GM18873 (cell line): ENCODE results near the gene MRPS26.
"Not testable (repeated sequence)": the region's sequence is repeated elsewhere in the genome, so short reads cannot be mapped to it uniquely, and the experiment has no call there.

Experiments used
- ATAC-seq: cut with Tn5 transposase; IDR thresholded peaks from one replicate; pipeline ENCODE4 v1.9.1; 2021; ENCODE audit warnings: mild to moderate bottlenecking, moderate library complexity, moderate number of reproducible peaks; ENCODE audit not compliant: unreplicated experiment, low FRiP score

The MRPS26 gene

DNA sequence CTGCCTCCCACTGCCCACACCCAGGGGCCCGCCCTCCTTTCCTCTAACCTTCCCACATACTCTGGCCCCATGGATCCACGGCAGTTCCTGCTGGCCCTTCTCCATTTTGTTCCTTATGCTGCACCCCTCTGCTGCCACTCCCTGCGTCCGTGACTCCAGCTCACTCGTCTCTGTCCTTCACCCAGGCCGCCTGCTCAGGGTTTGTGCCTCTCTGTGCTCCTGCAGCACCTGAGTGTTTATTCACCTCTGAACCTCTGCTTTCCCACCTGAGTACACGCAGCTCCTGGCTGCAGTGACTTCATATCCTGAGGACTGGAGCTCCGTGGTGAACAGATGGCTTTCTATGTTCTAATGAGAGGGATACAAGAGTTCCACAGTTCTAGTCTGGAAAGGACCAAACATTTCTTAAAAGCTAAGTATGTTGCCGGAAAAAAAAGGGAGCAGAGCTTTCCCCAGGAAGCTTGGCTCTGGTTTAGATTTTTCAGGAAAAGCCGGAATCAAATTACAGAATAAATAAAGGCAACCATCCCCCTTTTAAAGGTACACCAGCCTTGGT lies 3.9 kb upstream of the MRPS26 start:
- ATAC-seq, result no peak

DNA sequence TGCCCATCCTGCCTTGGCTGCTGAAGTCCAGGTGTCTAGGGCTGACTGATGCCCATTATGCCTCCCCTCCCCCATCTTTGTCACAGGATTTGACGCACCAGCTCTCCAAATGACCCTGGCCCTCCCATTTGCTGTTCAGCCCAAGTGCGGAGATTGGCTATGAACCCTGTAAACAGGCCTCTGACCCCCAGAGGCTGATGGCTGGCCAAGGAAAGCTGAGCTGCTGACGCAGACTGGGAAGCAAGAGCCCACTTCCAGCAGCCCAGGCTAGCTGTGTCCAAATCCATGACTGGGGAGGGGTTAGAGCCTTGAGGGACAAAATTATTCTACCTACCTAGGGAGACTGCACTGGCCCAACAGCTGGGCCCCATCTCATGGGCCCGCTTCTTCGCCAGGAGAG lies 3.2 kb upstream of the MRPS26 start:
- no peak for ATAC-seq

DNA sequence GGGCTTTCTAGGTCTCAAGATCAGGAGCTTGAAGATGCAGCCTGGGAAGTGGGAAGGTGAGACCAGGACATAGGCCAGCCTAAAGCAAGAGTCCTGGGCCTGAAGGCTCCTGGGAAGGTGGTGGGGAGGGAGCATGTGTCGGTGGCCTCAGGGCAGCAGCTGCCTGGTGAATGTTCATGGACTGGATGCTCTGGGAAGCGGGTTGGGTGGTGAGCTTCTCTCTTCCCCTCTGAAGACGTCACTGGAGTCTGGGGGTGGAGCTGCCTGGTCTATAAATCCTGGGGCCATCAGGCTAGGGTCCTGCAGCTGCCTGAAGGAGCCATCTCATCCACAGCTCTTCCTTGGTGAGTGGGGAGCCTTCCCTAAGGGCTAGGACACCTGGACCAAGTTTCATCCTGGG lies 2.5 kb upstream of the MRPS26 start, which contains the start of gene GNRH2:
Gene GNRH2, plus strand, starts transcription at position 301 of the 400 bp plus-strand sequence. CDS start 793 bp downstream, outside the sequence.
- ATAC-seq, result no peak

DNA sequence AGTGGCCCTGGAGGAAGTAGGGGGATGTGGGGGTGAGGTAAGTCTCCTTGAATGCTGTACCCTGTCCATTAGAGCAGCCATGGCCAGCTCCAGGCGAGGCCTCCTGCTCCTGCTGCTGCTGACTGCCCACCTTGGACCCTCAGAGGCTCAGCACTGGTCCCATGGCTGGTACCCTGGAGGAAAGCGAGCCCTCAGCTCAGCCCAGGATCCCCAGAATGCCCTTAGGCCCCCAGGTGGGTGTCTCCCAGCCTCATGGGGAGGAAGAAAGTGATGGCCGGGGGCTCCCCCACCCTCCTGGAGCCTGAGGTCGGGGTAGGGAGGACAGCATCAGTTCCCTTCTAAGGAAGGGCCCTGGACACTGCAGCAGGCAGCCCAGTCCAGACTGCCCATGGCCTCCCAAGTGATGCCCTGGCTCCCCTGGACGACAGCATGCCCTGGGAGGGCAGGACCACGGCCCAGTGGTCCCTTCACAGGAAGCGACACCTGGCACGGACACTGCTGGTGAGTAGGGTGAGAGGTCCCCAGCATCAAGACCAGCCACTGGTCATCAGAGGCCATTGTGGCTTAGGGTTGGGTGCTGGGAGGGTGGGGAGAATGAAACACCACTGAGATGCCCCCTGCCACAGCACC lies 1.4 kb upstream of the MRPS26 start:
- no peak for ATAC-seq

DNA sequence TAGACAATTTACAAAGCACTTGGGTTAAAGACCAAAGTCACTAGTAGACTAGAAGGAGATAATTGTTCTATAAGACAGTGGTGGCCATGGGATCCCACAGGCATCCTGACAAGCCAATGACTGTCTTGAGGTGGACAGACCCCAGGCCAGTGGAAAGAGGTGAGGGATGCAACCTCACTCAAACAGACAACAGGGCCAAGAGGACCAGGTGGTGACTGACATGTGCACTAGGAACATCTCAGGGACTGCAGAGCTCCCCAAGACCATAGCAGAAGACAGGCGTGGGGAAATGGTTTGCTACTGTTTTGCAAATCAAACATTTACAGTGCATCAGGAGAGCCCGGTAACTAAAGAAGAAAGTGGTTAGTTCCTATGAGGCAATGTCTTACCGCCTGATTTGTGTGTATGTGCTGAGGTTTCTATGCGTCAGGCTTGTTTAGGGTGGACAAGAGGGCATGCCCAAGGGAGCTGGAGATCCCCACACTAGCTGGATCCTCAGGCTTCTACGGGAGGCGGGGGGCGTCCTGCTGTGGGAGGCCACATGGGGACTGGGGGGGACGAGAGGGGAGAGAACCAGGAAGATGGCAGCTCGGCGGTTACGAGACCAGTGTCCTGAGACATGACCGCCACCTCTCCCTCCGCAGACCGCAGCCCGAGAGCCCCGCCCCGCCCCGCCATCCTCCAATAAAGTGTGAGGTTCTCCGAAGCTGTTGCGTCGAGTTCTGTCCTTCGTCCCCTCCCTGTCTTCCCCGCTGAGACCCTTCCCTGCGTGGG lies 623 bp upstream of the MRPS26 start:
- peak; percentile 30 for ATAC-seq

DNA sequence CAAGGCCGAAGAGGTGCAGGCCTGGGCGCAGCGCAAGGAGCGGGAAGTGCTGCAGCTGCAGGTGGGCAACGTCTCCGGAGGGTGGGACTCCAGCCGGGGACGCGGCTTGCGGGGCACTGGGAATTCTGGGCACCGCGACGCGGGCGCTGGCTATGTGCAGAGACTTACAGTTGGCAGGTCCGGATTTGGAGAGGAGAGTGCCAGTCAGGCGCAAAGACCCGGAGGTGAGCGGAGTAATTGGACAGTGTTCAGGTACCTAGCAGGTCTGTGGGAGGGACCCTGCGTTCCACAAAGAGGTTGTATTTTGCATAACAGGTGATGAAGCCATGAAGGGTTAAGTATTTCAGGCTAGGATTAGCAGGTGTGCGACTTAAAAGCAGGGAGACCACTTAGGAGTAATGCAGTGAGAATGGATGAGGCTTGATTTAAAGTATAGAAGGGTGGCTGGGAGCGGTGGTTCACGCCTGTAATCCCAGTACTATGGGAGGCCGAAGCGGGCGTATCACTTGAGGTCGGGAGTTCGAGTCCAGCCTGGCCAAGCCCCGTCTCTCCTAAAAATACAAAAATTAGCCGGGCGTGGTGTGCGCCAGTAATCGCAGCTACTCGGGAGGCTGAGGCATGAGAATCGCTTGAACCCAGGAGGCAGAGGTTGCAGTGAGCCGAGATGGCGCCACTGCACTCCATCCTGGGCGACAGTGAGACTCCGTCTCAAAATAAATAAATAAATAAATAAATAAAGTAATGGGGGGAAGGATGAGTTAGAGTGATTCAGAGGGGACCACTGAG lies 1.0 kb downstream of the MRPS26 start:
- peak; percentile 1 for ATAC-seq

DNA sequence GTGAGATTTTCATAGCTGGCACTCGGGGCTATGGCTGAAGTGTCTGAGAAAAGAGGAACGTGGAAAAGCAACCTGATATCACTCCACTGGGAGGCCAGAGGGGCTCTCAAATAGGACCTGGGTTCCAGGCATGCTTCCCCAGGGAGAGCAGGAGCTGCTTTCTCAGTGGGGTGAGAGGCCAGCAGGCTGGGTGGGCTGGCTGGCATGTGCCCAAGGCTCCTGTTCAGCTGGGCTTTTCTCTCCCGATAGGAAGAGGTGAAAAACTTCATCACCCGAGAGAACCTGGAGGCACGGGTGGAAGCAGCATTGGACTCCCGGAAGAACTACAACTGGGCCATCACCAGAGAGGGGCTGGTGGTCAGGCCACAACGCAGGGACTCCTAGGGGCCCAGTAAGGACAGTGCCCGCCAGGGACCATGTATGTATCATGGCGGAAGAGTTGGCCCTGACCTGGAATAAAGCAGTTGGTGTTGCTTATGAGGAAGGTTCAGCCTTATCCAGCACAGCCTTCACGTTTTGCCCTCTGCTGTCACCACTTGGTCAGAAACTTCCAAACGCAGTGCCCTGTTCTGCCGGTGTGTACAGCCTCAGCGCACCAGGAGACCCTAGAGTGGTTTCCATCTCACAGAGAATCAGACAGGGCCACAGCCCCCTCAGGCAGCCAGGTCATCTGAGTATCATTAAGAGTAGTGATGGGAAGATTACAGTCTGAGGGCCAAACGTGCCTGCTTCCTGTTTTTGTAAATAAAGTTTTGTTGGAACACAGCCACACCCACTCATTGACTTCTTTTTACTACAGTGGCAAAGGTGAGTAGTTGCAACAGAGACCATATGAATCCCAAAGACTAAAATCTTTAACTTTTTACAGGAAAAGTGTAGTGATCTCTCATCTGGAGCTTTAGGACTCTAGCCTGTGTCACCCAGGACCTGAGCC lies 1.9 kb downstream of the MRPS26 start:
- ATAC-seq, result no peak

DNA sequence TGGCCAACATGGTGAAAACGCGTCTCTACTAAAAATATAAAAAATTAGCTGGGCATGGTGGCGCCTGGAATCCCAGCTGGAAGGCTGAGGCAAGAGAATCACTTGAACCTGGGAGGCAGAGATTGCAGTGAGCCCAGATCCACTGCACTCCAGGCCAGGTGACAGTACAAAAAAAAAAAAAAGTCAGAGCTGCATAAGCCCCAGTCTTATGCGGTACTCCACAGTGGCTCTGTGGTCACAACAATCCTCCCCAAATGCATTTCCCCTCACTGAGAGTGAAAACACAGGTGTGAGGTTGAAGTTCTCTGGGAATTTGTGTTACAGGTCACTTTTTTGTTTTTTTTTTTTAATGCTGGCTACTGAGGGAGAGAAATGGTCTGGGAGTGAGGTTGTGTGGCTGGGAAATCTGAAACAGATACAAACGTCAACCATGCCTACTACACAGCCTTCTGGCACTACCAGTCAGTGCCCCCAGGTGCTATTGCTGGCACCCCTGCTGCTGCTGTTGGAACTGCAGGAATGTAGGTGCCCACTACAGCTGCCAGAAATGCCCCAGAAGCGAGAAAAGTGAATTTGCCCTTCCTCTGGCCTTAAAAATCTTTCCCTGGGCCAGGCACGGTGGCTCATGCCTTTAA lies 5.7 kb downstream of the MRPS26 start:
- no peak for ATAC-seq

DNA sequence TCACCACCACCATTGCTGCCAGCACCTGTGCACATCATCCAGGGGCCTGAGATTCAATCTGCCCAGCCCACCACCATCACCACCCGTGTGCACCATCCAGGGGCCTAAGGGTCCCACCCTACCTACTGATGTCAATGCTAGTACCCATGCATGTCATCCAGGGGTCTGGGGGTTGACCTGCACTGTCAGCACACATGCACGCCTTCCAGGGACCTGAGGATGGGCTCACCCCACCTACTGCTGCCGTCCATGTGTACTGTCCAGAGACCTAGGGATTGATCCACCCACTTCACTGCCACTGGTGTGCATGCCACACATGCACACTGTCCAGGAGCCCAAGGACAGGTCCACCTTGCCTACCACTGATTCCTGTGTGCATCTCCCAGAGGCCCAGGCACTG lies 13.6 kb downstream of the MRPS26 start:
- no peak for ATAC-seq

DNA sequence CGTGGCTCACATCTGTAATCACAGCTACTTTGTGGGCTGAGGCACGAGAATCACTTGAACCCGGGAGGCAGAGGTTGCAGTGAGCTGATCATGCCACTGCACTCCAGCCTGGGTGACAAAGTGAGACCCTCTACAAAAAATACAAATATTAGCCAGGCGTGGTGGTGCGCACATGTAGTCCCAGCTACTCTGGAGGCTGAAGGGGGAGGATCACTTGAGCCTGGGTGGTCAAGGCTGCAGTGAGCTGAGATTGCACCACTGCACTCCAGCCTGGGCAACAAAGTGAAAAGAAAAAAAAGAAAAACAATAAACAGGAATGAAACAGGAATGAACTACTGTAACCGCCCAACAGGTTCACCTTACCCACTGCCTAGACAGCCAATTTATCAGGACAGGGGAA lies 18.3 kb downstream of the MRPS26 start:
- not testable (repeated sequence) for ATAC-seq

DNA sequence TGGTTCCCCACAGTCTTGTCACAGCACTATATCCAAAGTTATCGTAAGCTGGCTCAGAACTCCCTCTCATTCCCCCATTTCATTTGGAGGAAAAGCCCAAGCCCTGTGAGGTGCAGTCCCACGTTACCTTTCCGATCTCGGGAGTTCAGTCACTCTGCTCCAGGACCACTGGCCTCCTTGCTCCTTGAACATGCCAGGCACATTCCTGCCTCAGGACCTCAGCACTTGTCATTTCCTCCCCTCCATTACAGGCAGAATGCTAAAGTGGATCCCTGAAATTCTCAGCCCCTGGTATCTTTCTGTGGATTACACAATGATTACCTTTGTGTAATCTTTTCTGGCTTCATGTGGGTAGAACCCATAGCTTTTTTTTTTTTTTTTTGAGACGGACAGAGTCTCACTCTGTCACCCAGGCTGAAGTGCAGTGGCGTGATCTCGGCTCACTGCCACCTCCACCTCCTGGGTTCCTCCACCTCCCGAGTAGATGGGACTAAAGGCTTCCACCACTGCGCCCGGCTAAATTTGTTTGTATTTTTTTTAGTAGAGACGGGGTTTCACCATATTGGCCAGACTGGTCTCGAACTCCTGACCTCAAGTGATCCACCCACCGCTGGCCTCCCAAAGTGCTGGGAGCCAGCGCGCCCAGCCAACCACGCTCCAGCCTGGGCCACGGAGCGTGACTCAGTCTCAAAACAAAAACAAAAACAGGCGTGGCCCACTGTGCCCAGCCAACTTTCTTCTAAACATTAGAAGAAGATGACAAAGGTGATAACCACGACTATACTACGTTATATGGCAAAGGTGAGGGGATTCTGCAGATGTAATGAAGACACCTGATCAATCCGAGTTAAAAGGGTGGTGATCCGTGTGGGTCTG lies 21.5 kb downstream of the MRPS26 start:
- no peak for ATAC-seq

DNA sequence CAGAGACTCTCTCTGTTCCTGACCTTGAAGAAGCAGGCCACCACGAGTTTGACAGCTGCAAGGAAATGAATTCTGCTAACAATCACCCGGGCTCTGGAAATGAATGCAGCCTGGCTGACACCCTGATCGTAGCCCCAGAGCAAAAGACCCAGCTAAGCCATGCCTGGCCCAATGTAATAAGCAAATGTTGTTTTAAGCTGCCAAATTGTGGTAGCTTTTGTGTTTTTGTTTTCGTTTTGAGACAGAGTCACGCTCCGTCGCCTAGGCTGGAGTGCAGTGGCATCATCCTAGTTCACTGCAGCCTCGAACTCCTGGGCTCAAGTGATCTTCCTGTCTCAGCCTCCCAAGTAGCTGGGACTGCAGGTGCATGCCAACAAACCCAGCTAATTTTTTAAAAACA lies 22.2 kb downstream of the MRPS26 start:
- no peak for ATAC-seq

DNA sequence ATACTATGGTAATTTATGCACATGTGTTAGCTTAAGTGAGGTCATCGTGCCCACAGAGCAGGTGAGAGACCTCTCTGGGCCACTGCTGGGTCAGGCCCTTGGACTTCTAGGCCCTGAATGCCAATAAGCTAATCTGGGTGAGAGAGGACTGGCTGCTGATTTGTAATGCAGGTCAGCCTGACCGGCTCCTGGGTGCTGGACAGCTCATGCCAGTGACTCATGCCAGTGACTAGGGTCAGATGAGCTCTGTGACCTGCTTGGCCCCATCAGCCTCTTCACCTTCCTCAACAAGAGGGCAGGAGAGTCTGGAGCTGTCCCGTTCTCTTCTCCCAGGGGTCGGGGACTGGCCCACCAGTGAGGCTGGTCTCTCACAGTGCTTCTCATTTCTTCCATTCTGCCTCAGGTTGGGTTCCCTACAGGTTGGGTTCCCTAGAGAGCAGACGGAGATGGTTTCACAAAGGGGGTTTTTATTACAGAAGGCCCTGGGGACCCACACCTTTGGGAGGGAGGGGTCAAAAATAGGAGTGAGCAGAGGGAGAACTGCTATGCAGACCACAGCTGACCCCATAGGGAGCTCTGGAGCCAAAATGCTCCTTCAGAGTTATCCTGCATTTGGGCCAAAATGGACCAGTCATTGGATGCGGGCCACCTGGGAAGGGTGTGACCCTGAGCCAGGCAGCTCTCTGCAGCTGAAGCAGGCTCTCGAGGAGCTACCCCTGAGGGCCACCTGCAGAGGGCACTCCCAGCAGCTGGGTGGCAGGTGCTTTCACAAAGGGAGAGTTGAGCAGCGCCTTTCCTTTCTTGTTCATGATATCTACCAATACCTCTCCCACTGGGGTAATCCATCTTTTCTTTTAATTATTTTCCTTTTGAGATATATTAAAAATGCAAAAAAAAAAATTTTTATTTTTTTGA lies 23.4 kb downstream of the MRPS26 start:
- ATAC-seq, result no peak

DNA sequence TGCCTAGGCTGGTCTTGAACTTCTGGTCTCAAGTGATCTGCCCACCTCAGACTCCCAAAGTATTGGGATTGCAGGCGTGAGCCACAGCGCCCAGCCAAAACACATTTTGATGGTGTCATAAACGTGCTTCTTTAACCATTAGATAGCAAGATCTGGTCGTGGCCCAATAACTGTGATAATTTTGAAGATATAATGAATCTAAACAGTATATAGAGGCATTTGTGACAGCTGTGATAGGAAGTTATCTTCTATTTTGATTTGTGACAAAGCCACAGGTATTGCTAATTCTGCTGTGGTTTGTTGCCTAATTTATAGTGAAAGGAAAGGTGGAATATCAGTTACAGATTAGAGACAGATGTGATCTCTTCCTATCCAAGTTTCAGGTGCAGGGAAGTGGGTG lies 24.9 kb downstream of the MRPS26 start:
- ATAC-seq, result no peak

DNA sequence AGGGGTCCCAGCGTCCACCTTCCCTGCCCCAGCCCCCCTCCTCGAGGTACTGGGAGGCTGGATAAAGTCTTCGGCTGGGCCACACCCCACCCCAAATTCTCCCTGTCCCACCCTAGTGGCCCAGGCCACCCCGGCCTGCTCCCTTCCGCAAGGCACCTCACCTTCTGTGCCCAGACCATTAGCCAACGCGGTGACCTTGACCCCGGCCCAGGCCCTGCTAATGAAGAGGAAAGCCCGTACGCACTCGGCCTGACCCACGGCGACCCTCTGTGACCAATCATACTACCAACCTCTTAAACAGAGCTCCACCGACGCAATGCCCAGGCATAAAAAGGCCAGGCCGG lies 25.4 kb downstream of the MRPS26 start:
- no peak for ATAC-seq

DNA sequence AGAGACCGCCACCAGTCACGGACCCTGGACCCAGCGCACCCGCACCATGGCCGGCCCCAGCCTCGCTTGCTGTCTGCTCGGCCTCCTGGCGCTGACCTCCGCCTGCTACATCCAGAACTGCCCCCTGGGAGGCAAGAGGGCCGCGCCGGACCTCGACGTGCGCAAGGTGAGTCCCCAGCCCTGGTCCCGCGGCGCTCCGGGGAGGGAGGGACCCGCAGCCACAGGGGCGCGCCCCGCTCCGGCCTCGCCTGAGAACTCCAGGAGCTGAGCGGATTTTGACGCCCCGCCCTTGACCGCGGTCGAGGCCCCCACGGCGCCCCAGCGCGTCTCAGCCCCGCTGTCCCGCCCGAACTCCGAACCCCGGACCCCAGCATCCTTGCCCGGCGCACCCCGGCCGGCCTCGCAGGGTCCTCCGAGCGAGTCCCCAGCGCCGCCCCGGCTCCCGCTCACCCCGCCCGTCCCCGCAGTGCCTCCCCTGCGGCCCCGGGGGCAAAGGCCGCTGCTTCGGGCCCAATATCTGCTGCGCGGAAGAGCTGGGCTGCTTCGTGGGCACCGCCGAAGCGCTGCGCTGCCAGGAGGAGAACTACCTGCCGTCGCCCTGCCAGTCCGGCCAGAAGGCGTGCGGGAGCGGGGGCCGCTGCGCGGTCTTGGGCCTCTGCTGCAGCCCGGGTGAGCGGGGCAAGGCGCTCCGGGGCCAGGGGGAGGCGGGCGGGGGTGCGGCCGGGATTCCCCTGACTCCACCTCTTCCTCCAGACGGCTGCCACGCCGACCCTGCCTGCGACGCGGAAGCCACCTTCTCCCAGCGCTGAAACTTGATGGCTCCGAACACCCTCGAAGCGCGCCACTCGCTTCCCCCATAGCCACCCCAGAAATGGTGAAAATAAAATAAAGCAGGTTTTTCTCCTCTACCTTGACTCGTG lies 26.0 kb downstream of the MRPS26 start, which contains the start of gene OXT:
Gene OXT, plus strand, starts transcription at position 11 of the 920 bp plus-strand sequence. Its CDS starts 36 bp downstream, at position 47.
- no peak for ATAC-seq
